Panc1 (cell line): ENCODE measurements around the gene HTR2C. TPM values are rescaled to one million over a fixed set of nuclear protein-coding genes. Genes with fewer than 3 reads are reported as not detected.

Experiments used
- ATAC-seq: fragments of 200-7000 bp; cut with Tn5 transposase; 2 replicates; pipeline ENCODE4 v1.9.1; 2020; ENCODE audit warnings: mild to moderate bottlenecking, moderate library complexity
- BruUV-seq: library from RNA; stranded (reverse); fragments of 400-500 nt; replicated peaks from 2 replicates; lab custom pipeline; 2021; lab: Mats Ljungman, UMichigan
- CTCF ChIA-PET: fragments of 300-600 bp; sonication (Branson Sonifier 250); formaldehyde crosslinking; loops from one replicate; lab custom pipeline; 2022; ENCODE audit warnings: antibody characterized with exemption; lab: Charles Lee
- POLR2A ChIA-PET: fragments of 300-600 bp; sonication (Branson Sonifier 250); formaldehyde crosslinking; loops from one replicate; lab custom pipeline; 2022; ENCODE audit warnings: antibody characterized with exemption; lab: Charles Lee
- DNase-seq: peaks from one replicate; pipeline ENCODE4 v3.0.0-alpha.2; 2010; ENCODE audit warnings: low read depth, low spot score
- H3K27ac ChIP-seq: 2 replicates; pipeline ENCODE4 v1.5.1; 2011; ENCODE audit warnings: mild to moderate bottlenecking, low read length, inconsistent platforms
- H3K27me3 ChIP-seq: fragments of 200-500 bp; sonication (Bioruptor generic); 2 replicates; pipeline ENCODE4 v1.6.0; 2014; ENCODE audit warnings: low read length, inconsistent platforms; ENCODE audit not compliant: control insufficient read depth, insufficient read depth
- H3K36me3 ChIP-seq: fragments of 200-500 bp; sonication (Bioruptor generic); 2 replicates; pipeline ENCODE4 v1.5.1; 2014; ENCODE audit warnings: inconsistent platforms, mild to moderate bottlenecking, low read length, moderate library complexity; ENCODE audit not compliant: control insufficient read depth, insufficient read depth
- H3K4me1 ChIP-seq: 2 replicates; pipeline ENCODE4 v1.5.1; 2011; ENCODE audit warnings: inconsistent platforms, mild to moderate bottlenecking, low read length, moderate library complexity; ENCODE audit not compliant: control insufficient read depth, insufficient read depth
- H3K4me3 ChIP-seq, 2 experiments: 2 replicates each; pipeline ENCODE4 v1.5.1; 2011 to 2012; ENCODE audit warnings: low read depth in 2 of 2, low read length in 2 of 2, mild to moderate bottlenecking in 2 of 2, inconsistent platforms in 1 of 2, moderate library complexity in 1 of 2
- H3K9me3 ChIP-seq: fragments of 200-500 bp; sonication (Bioruptor generic); 2 replicates; pipeline ENCODE4 v1.5.1; 2014; ENCODE audit warnings: low read depth, mild to moderate bottlenecking, inconsistent platforms, low read length, moderate library complexity; ENCODE audit not compliant: control insufficient read depth, insufficient read depth
- POLR2AphosphoS5 ChIP-seq: IDR thresholded peaks from 2 replicates; pipeline ENCODE4 v1.6.1; 2012; ENCODE audit warnings: mild to moderate bottlenecking, low read depth, low read length, moderate library complexity
- SIN3A ChIP-seq: IDR thresholded peaks from 2 replicates; pipeline ENCODE4 v1.6.1; 2012; ENCODE audit warnings: low read depth, mild to moderate bottlenecking, low read length, moderate library complexity, borderline replicate concordance; ENCODE audit not compliant: insufficient read depth
- TCF7L2 ChIP-seq: IDR thresholded peaks from 2 replicates; pipeline ENCODE4 v1.6.1; 2011; ENCODE audit warnings: mild to moderate bottlenecking, low read depth, low read length, inconsistent platforms
- in situ Hi-C: cut with HindIII; loops from 2 replicates; pipeline ENCODE4 v1.10.0; 2016; ENCODE audit warnings: low sequenced_read_pairs, low pct_unique_long_range_greater_than_20kb
- intact Hi-C: fragments of 100-400 bp; cut with micrococcal nuclease; formaldehyde crosslinking; loops from one replicate; pipeline ENCODE4 v1.10.0; 2022; ENCODE audit not compliant: unreplicated experiment
- total RNA-seq: library from RNA; stranded (reverse); gene quantifications from one replicate; pipeline ENCODE4 v1.2.1, GENCODE V29; 2021; ENCODE audit not compliant: unreplicated experiment
- TF ChIP-seq, protein P1 (sequence below), 2 experiments: IDR thresholded peaks; 2 replicates each; pipeline ENCODE4 v1.6.1; 2011 to 2012; ENCODE audit warnings: low read depth in 2 of 2, control low read depth in 1 of 2, low read length in 1 of 2, mild to moderate bottlenecking in 1 of 2, moderate library complexity in 1 of 2; ENCODE audit not compliant: insufficient read depth in 1 of 2
- TF ChIP-seq, protein P2 (sequence below): fragments of 450-650 bp; IDR thresholded peaks from 2 replicates; pipeline ENCODE4 v1.5.1; 2017; ENCODE audit warnings: mild to moderate bottlenecking

The HTR2C gene
- total RNA-seq, 1 experiment from 2014 or later, result not detected

DNA sequence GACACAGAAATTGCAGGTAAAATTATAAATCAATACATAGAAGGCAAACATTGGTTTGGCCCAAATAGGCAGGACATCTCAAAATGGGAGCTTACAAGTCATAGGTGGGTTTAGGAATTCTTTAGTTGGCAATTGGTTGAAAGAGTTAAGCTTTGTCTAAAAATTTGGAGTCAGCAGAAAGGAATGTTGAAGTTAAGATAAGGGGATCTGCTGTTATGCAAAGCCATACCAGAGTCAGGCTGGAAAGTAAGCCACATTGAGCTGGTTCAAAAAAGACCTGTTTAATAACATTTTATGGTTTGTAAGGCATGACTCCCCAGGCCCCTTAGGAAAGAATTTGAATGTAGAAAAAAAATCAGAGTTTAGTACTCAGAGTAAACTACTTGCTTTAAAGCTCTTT is 341.0 kb downstream of the HTR2C start:
- no peak for ATAC-seq
- TF ChIP-seq TCF7L2, result no peak
- TF ChIP-seq, protein P1, sequence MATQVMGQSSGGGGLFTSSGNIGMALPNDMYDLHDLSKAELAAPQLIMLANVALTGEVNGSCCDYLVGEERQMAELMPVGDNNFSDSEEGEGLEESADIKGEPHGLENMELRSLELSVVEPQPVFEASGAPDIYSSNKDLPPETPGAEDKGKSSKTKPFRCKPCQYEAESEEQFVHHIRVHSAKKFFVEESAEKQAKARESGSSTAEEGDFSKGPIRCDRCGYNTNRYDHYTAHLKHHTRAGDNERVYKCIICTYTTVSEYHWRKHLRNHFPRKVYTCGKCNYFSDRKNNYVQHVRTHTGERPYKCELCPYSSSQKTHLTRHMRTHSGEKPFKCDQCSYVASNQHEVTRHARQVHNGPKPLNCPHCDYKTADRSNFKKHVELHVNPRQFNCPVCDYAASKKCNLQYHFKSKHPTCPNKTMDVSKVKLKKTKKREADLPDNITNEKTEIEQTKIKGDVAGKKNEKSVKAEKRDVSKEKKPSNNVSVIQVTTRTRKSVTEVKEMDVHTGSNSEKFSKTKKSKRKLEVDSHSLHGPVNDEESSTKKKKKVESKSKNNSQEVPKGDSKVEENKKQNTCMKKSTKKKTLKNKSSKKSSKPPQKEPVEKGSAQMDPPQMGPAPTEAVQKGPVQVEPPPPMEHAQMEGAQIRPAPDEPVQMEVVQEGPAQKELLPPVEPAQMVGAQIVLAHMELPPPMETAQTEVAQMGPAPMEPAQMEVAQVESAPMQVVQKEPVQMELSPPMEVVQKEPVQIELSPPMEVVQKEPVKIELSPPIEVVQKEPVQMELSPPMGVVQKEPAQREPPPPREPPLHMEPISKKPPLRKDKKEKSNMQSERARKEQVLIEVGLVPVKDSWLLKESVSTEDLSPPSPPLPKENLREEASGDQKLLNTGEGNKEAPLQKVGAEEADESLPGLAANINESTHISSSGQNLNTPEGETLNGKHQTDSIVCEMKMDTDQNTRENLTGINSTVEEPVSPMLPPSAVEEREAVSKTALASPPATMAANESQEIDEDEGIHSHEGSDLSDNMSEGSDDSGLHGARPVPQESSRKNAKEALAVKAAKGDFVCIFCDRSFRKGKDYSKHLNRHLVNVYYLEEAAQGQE (IDR thresholded peaks at IDR 0.05; ENCODE audit: insufficient read depth in 1 of 2, low read depth in 2 of 2, low read length in 1 of 2), result no peak
- no peak for TF ChIP-seq SIN3A
- TF ChIP-seq, protein P2, sequence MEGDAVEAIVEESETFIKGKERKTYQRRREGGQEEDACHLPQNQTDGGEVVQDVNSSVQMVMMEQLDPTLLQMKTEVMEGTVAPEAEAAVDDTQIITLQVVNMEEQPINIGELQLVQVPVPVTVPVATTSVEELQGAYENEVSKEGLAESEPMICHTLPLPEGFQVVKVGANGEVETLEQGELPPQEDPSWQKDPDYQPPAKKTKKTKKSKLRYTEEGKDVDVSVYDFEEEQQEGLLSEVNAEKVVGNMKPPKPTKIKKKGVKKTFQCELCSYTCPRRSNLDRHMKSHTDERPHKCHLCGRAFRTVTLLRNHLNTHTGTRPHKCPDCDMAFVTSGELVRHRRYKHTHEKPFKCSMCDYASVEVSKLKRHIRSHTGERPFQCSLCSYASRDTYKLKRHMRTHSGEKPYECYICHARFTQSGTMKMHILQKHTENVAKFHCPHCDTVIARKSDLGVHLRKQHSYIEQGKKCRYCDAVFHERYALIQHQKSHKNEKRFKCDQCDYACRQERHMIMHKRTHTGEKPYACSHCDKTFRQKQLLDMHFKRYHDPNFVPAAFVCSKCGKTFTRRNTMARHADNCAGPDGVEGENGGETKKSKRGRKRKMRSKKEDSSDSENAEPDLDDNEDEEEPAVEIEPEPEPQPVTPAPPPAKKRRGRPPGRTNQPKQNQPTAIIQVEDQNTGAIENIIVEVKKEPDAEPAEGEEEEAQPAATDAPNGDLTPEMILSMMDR, result no peak
- TF ChIP-seq POLR2AphosphoS5, result no peak
- no peak for DNase-seq

DNA sequence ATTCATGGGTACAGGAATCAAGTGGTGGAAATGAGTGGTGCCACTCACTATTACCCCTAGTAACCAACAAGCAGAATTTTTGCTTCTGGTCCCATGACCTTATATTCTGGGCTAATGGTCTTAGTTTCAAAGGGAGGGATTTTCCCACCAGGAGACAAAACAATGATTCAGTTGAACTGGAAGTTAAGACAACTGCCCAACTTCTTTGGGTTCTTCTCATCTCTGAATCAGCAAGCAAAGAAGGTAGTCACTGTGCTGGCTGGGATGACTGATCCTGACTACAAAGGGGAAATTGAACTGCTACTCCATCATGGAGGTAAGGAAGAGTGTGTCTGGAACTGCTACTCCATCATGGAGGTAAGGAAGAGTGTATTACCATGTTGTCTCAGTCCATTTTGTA is 346.3 kb downstream of the HTR2C start:
- in situ Hi-C loops (no loop called here), intact Hi-C loops (no loop called here)
- H3K27me3 ChIP-seq, result no peaks in the 10 kb centered on the region
- no peak overlapping the region for H3K27ac ChIP-seq
- no peak for DNase-seq
- H3K4me1 ChIP-seq, result no peaks in the 10 kb centered on the region
- no peaks in the 10 kb centered on the region for H3K36me3 ChIP-seq
- no peaks in the 10 kb centered on the region for H3K9me3 ChIP-seq
- no peak overlapping the region for H3K4me3 ChIP-seq
- BruUV-seq, result no TSS peak
- ChIA-PET POLR2A (no interaction called here), CTCF (no interaction called here)
- ATAC-seq, result no peak
- TF ChIP-seq SIN3A, result no peak
- TF ChIP-seq, protein P1 (IDR thresholded peaks at IDR 0.05; ENCODE audit: insufficient read depth in 1 of 2, low read depth in 2 of 2, low read length in 1 of 2), result no peak
- no peak for TF ChIP-seq POLR2AphosphoS5
- TF ChIP-seq, protein P2, result no peak
- TF ChIP-seq TCF7L2, result no peak

More for the DNA sequence above, 341.0 kb downstream of the HTR2C start:
- H3K36me3 ChIP-seq, result no peaks in the 10 kb centered on the region
- no peak overlapping the region for H3K4me3 ChIP-seq
- H3K4me1 ChIP-seq, result no peaks in the 10 kb centered on the region
- H3K27ac ChIP-seq, result no peak overlapping the region
- ChIA-PET POLR2A (no interaction called here), CTCF (no interaction called here)
- intact Hi-C loops (no loop called here), in situ Hi-C loops (no loop called here)
- H3K27me3 ChIP-seq, result no peaks in the 10 kb centered on the region
- no peaks in the 10 kb centered on the region for H3K9me3 ChIP-seq
- no TSS peak for BruUV-seq
